Astrocyte (in vitro differentiated cells and primary cell): ENCODE results near the gene RITA1. TPM values are rescaled to one million over a fixed set of nuclear protein-coding genes. Genes with fewer than 3 reads are reported as not detected.

Source experiments
- DNase-seq: peaks from one replicate; pipeline ENCODE4 v3.0.0-alpha.2; 2010; ENCODE audit warnings: low read depth
- FAIRE-seq: peaks from 2 replicates; lab custom pipeline; 2011; peaks lifted over from hg19 to GRCh38; lab: Jason Lieb, UNC
- H2AFZ ChIP-seq: 2 replicates; pipeline ENCODE4 v1.6.0; 2012; ENCODE audit warnings: low read depth, low read length, inconsistent platforms
- H3K27ac ChIP-seq: 2 replicates; pipeline ENCODE4 v1.5.1; 2011; ENCODE audit warnings: low read depth, low read length, inconsistent platforms
- H3K27me3 ChIP-seq: 2 replicates; pipeline ENCODE4 v1.6.0; 2011; ENCODE audit warnings: low read length, inconsistent platforms; ENCODE audit not compliant: insufficient read depth
- H3K36me3 ChIP-seq: 2 replicates; pipeline ENCODE4 v1.5.1; 2011; ENCODE audit warnings: low read length, inconsistent platforms; ENCODE audit not compliant: insufficient read depth
- H3K4me1 ChIP-seq: 2 replicates; pipeline ENCODE4 v1.5.1; 2011; ENCODE audit warnings: low read length, inconsistent platforms; ENCODE audit not compliant: insufficient read depth
- H3K4me2 ChIP-seq: 2 replicates; pipeline ENCODE4 v1.6.0; 2012; ENCODE audit warnings: low read length, inconsistent platforms
- H3K4me3 ChIP-seq: 2 replicates; pipeline ENCODE4 v1.5.1; 2011; ENCODE audit warnings: low read depth, mild to moderate bottlenecking, low read length, inconsistent platforms; ENCODE audit not compliant: insufficient read depth
- H3K79me2 ChIP-seq: 2 replicates; pipeline ENCODE4 v1.6.0; 2012; ENCODE audit warnings: mild to moderate bottlenecking, low read length, inconsistent platforms; ENCODE audit not compliant: insufficient read depth
- H3K9ac ChIP-seq: 2 replicates; pipeline ENCODE4 v1.6.0; 2012; ENCODE audit warnings: mild to moderate bottlenecking, low read length, inconsistent platforms
- H3K9me3 ChIP-seq: 2 replicates; pipeline ENCODE4 v1.5.1; 2012; ENCODE audit warnings: low read depth, mild to moderate bottlenecking, low read length, inconsistent platforms; ENCODE audit not compliant: insufficient read depth
- H4K20me1 ChIP-seq: 2 replicates; pipeline ENCODE4 v1.6.0; 2012; ENCODE audit warnings: low read length, inconsistent platforms; ENCODE audit not compliant: insufficient read depth
- H3K27ac Mint-ChIP-seq: one replicate; pipeline ENCODE4 v1.8.0; 2021; ENCODE audit warnings: mild to moderate bottlenecking, mixed read lengths; ENCODE audit not compliant: unreplicated experiment
- H3K27me3 Mint-ChIP-seq: one replicate; pipeline ENCODE4 v1.8.0; 2021; ENCODE audit warnings: low read depth, mixed read lengths; ENCODE audit not compliant: unreplicated experiment
- H3K36me3 Mint-ChIP-seq: one replicate; pipeline ENCODE4 v1.8.0; 2021; ENCODE audit warnings: low read depth, mixed read lengths; ENCODE audit not compliant: unreplicated experiment
- H3K4me1 Mint-ChIP-seq: one replicate; pipeline ENCODE4 v1.8.0; 2021; ENCODE audit warnings: low read depth, mixed read lengths; ENCODE audit not compliant: unreplicated experiment
- H3K4me3 Mint-ChIP-seq: one replicate; pipeline ENCODE4 v1.8.0; 2021; ENCODE audit warnings: mild to moderate bottlenecking, moderate library complexity, mixed read lengths; ENCODE audit not compliant: unreplicated experiment
- H3K9me3 Mint-ChIP-seq: one replicate; pipeline ENCODE4 v1.8.0; 2021; ENCODE audit warnings: mild to moderate bottlenecking, mixed read lengths; ENCODE audit not compliant: unreplicated experiment
- CTCF ChIP-seq: IDR thresholded peaks from 2 replicates; pipeline ENCODE4 v1.5.1; 2011; ENCODE audit warnings: low read depth, mild to moderate bottlenecking, inconsistent platforms, low read length, moderate library complexity; ENCODE audit not compliant: insufficient read depth
- EZH2 ChIP-seq: IDR thresholded peaks from 2 replicates; pipeline ENCODE4 v1.6.1; 2012; ENCODE audit warnings: mild to moderate bottlenecking, low read length, inconsistent platforms; ENCODE audit not compliant: insufficient read depth
- total RNA-seq: library from RNA; stranded (reverse); gene quantifications from 2 replicates; pipeline ENCODE4 v1.2.1, GENCODE V29; 2021

The RITA1 gene
- total RNA-seq, 1 donor from 2014 or later, result 23.5 TPM

- FAIRE-seq, result no peak
- peaks cover 7% of the 10 kb centered on the region for H3K4me1 Mint-ChIP-seq
These were observed 19.7 kb upstream of the RITA1 start for GRCh38 chr12:113165521-113166450.

GRCh38 chr12:113167868-113168267 lies 17.7 kb upstream of the RITA1 start:
- Histone ChIP-seq H3K9me3 (no peaks in the 10 kb centered on the region), H2AFZ (no peak overlapping the region), H3K4me2 (no peak overlapping the region), H4K20me1 (peaks cover 34% of the 10 kb centered on the region), H3K4me1 (peaks cover under 1% of the 10 kb centered on the region), H3K4me3 (no peak overlapping the region), H3K9ac (no peak overlapping the region), H3K36me3 (peaks cover 39% of the 10 kb centered on the region), H3K27me3 (no peaks in the 10 kb centered on the region), H3K27ac (no peak overlapping the region), H3K79me2 (no peaks in the 10 kb centered on the region)
- no peaks in the 10 kb centered on the region for H3K27me3 Mint-ChIP-seq
- no peaks in the 10 kb centered on the region for H3K4me1 Mint-ChIP-seq
- H3K27ac Mint-ChIP-seq, result no peak overlapping the region
- DNase-seq, result no peak
- TF ChIP-seq CTCF, result no peak
- FAIRE-seq, result no peak
- no peaks in the 10 kb centered on the region for H3K9me3 Mint-ChIP-seq
- H3K36me3 Mint-ChIP-seq, result peaks cover 24% of the 10 kb centered on the region
- no peak overlapping the region for H3K4me3 Mint-ChIP-seq

More at GRCh38 chr12:113165521-113166450, 19.7 kb upstream of the RITA1 start:
- no peaks in the 10 kb centered on the region for H3K79me2 ChIP-seq
- Mint-ChIP-seq H3K4me3 (no peak overlapping the region), H3K36me3 (peaks cover 18% of the 10 kb centered on the region), H3K27me3 (no peaks in the 10 kb centered on the region), H3K9me3 (no peaks in the 10 kb centered on the region), H3K27ac (no peak overlapping the region)
- no peak overlapping the region for H3K4me2 ChIP-seq
- no peak overlapping the region for H3K9ac ChIP-seq
- DNase-seq, result no peak
- H3K27ac ChIP-seq, result no peak overlapping the region
- peaks cover 13% of the 10 kb centered on the region for H3K4me1 ChIP-seq
- no peaks in the 10 kb centered on the region for H3K9me3 ChIP-seq
- H3K36me3 ChIP-seq, result peaks cover 24% of the 10 kb centered on the region
- H3K4me3 ChIP-seq, result no peak overlapping the region
- H3K27me3 ChIP-seq, result no peaks in the 10 kb centered on the region
- TF ChIP-seq CTCF (no peak), EZH2 (no peak)
- no peak overlapping the region for H2AFZ ChIP-seq
- H4K20me1 ChIP-seq, result peaks cover 40% of the 10 kb centered on the region

- Histone ChIP-seq H4K20me1 (peaks cover 31% of the 10 kb centered on the region), H3K4me3 (no peak overlapping the region), H3K4me2 (no peak overlapping the region), H2AFZ (no peak overlapping the region), H3K9ac (no peak overlapping the region), H3K79me2 (no peaks in the 10 kb centered on the region), H3K27ac (no peak overlapping the region), H3K27me3 (no peaks in the 10 kb centered on the region), H3K9me3 (no peaks in the 10 kb centered on the region), H3K4me1 (no peaks in the 10 kb centered on the region), H3K36me3 (peaks cover 51% of the 10 kb centered on the region)
- Mint-ChIP-seq H3K4me1 (no peaks in the 10 kb centered on the region), H3K36me3 (peaks cover 22% of the 10 kb centered on the region), H3K27me3 (no peaks in the 10 kb centered on the region), H3K4me3 (no peak overlapping the region), H3K9me3 (no peaks in the 10 kb centered on the region), H3K27ac (no peak overlapping the region)
- TF ChIP-seq EZH2, result no peak
- TF ChIP-seq CTCF, result no peak
- DNase-seq (no peak), FAIRE-seq (no peak)
These were observed 15.8 kb upstream of the RITA1 start for GRCh38 chr12:113169697-113170096.
